RWPE2 (cell line): ENCODE results near the gene TLX1.

ENCODE experiments used
- ATAC-seq: fragments of 200-7000 bp; cut with Tn5 transposase; 3 replicates; pipeline ENCODE4 v1.9.1; 2021; ENCODE audit warnings: low read depth
- DNase-seq: peaks from one replicate; pipeline ENCODE4 v3.0.0-alpha.2; 2020; ENCODE audit warnings: low spot score
- H3K27ac ChIP-seq: fragments of 450-650 bp; 2 replicates; pipeline ENCODE4 v1.5.1; 2017; ENCODE audit warnings: mild to moderate bottlenecking; ENCODE audit not compliant: poor library complexity, severe bottlenecking
- H3K27me3 ChIP-seq: fragments of 250-450 bp; sonication (Bioruptor Pico); 2 replicates; pipeline ENCODE4 v1.5.1; 2021; ENCODE audit warnings: mild to moderate bottlenecking, moderate library complexity; ENCODE audit not compliant: insufficient read depth, poor library complexity, severe bottlenecking
- H3K36me3 ChIP-seq: fragments of 250-450 bp; sonication (Bioruptor Pico); 2 replicates; pipeline ENCODE4 v1.5.1; 2020; ENCODE audit warnings: low read depth, mild to moderate bottlenecking, moderate library complexity
- H3K4me1 ChIP-seq: fragments of 250-450 bp; sonication (Bioruptor Pico); 2 replicates; pipeline ENCODE4 v1.5.1; 2021; ENCODE audit warnings: mild to moderate bottlenecking, moderate library complexity; ENCODE audit not compliant: insufficient read depth, poor library complexity, severe bottlenecking
- H3K4me3 ChIP-seq: fragments of 250-450 bp; sonication (Bioruptor Pico); 2 replicates; pipeline ENCODE4 v1.5.1; 2021; ENCODE audit warnings: mild to moderate bottlenecking, moderate library complexity; ENCODE audit not compliant: severe bottlenecking
- H3K9me3 ChIP-seq: fragments of 250-450 bp; sonication (Bioruptor Pico); 2 replicates; pipeline ENCODE4 v1.5.1; 2021; ENCODE audit warnings: mild to moderate bottlenecking, moderate library complexity; ENCODE audit not compliant: severe bottlenecking
- TF ChIP-seq, protein P1 (sequence below): fragments of 450-650 bp; IDR thresholded peaks from one replicate; pipeline ENCODE4 v1.5.1; 2017; ENCODE audit warnings: mild to moderate bottlenecking, moderate library complexity; ENCODE audit not compliant: poor library complexity, severe bottlenecking

Gene TLX1

DNA sequence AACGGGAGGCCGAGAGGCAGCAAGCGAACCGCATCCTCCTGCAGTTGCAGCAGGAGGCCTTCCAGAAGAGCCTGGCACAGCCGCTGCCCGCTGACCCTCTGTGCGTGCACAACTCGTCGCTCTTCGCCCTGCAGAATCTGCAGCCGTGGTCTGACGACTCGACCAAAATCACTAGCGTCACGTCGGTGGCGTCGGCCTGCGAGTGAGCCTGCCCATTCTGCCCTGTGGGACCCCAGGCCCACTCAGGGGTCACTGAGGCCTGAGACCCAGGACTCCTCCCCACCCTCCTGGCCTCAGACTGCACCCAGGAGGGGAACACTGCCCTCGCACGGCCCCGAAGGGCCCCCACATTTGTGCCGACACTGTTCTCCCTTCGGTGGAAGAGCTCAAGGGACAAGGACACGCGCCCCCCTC lies 5.6 kb downstream of the TLX1 start:
- no peak for DNase-seq
- TF ChIP-seq, protein P1, sequence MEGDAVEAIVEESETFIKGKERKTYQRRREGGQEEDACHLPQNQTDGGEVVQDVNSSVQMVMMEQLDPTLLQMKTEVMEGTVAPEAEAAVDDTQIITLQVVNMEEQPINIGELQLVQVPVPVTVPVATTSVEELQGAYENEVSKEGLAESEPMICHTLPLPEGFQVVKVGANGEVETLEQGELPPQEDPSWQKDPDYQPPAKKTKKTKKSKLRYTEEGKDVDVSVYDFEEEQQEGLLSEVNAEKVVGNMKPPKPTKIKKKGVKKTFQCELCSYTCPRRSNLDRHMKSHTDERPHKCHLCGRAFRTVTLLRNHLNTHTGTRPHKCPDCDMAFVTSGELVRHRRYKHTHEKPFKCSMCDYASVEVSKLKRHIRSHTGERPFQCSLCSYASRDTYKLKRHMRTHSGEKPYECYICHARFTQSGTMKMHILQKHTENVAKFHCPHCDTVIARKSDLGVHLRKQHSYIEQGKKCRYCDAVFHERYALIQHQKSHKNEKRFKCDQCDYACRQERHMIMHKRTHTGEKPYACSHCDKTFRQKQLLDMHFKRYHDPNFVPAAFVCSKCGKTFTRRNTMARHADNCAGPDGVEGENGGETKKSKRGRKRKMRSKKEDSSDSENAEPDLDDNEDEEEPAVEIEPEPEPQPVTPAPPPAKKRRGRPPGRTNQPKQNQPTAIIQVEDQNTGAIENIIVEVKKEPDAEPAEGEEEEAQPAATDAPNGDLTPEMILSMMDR: no peak
- no peak for ATAC-seq
- no peak overlapping the region for H3K27ac ChIP-seq
- H3K36me3 ChIP-seq: no peaks in the 10 kb centered on the region
- H3K4me1 ChIP-seq: no peaks in the 10 kb centered on the region
- peaks cover 97% of the 10 kb centered on the region for H3K27me3 ChIP-seq
- no peaks in the 10 kb centered on the region for H3K9me3 ChIP-seq
- no peak overlapping the region for H3K4me3 ChIP-seq

DNA sequence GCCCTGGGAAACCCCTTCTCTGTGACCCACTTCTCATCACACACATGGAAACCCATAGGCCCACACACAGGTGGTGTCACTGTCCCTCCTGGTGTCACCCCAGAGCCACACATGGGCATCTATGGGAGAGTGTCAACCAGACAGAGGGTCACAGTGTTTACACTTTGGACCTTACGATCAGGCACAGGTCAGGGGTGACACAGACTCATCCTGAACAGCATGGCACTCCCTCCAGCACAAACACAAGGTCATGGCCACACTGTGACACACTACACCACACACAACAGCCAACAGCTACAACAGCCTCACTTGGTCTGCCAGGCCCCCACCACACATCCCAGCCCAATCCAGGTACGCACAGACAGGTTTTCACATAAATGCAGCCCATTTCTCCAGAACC lies 6.2 kb downstream of the TLX1 start:
- peaks cover 95% of the 10 kb centered on the region for H3K27me3 ChIP-seq
- no peak overlapping the region for H3K4me3 ChIP-seq
- ATAC-seq: no peak

DNA sequence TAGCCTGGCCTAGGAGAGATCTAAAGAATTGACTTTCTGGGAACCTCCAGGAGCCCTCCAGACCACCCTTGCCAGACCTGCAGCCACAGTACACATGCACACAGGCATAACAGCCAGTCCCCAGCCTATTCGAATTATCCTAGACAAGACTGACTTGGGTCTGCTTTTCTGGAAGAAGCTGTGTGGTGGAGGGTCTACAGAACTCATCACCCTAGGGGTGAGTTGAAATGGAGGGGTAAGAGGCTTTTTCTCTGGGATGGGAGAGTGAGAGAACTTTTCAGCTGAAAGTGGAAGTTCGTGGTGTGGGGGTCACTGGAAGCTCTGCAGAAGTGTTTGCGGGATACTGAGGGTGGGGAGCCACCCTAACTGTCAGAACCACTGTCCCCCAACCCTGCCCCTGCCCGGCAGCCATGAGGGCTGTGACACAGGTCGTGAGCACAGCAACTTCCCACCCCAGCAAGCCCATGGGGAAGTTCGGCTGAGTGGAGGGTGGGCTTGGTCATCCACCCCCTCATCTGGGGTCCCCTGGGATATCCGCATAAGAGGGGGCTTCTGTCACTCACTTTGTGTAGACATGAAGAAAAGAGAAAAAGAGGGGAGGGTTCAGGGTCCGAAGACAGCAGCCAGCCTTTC lies 7.8 kb downstream of the TLX1 start:
- no peaks in the 10 kb centered on the region for H3K9me3 ChIP-seq
- DNase-seq (no peak), ATAC-seq (no peak)
- no peak overlapping the region for H3K27ac ChIP-seq
- H3K27me3 ChIP-seq: peaks cover 95% of the 10 kb centered on the region
- H3K36me3 ChIP-seq: no peaks in the 10 kb centered on the region
- TF ChIP-seq, protein P1: no peak
- H3K4me3 ChIP-seq: no peak overlapping the region
- H3K4me1 ChIP-seq: no peaks in the 10 kb centered on the region

More for the DNA sequence above, 6.2 kb downstream of the TLX1 start:
- no peaks in the 10 kb centered on the region for H3K9me3 ChIP-seq
- DNase-seq: no peak
- TF ChIP-seq, protein P1: no peak
- H3K4me1 ChIP-seq: no peaks in the 10 kb centered on the region
- H3K27ac ChIP-seq: no peak overlapping the region
- H3K36me3 ChIP-seq: no peaks in the 10 kb centered on the region

- Histone ChIP-seq H3K36me3 (no peaks in the 10 kb centered on the region), H3K4me3 (no peak overlapping the region), H3K27me3 (peaks cover 95% of the 10 kb centered on the region), H3K4me1 (no peaks in the 10 kb centered on the region), H3K9me3 (no peaks in the 10 kb centered on the region), H3K27ac (no peak overlapping the region)
- TF ChIP-seq, protein P1: peak; percentile 13
- ATAC-seq: no peak
- no peak for DNase-seq
Observed at GRCh38 chr10:101139421-101139911, 8.4 kb downstream of the TLX1 start.
